GM21529 (cell line): ENCODE results near the gene KMT2C.

Experiments used
- ATAC-seq: cut with Tn5 transposase; IDR thresholded peaks from one replicate; pipeline ENCODE4 v1.9.1; 2021; ENCODE audit not compliant: unreplicated experiment

KMT2C gene

DNA sequence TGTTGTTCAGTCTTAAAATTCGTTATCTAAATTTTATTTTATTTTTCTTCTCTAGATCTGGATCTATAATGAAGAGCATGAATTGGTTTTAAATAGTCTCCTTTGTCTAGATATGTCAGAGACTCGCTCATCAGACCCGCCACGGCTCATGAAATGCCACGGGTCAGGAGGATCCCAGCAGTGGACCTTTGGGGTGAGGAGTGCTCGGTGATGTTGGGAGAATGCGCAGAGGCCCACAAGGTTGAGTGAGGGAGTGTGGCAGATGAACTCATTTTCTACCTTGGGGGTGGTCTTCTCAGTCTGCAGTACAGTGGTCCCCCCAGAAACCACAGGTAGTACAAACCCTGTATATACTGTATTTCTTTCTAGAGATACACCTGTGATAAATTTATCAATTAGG is 315.0 kb downstream of the KMT2C start:
- no peak for ATAC-seq

DNA sequence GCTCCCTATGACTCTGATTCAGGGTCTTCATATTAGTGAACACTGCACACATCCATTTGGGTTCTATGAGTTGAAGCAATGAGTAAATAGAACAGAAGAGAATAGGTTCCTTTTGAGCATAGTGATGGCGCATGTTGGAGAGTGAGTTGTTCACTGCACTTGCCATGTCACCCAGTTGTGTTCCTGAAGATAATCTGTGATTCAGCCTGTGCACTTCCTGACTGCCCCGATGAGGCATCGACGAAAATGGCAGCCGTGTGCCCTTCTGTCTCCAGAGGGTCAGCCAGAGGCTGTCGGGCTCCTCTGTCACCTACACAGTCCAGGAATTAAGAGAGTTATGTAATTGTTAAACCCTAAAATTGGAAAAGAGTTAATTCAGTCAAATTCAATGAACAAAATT is 315.6 kb downstream of the KMT2C start:
- ATAC-seq: no peak

DNA sequence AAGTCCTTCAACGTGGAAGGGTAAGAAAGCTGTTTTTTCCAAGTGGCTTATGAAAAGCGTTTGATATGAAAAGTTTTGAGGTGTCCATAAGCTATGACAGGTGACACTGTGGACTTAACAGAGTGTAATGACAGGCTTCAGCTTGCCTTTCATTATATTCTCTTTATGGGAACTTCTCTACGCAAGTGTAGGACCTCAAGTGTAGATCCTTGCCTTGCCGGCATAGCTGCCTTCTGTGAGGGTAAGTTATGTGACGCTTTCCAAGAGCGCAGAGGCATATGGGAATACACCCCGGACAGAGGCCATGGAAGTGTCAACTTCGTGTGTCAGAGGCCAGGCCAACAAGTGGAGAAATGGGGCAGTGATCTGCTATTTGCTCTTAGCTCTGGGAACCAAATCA is 318.4 kb downstream of the KMT2C start:
- ATAC-seq: no peak

DNA sequence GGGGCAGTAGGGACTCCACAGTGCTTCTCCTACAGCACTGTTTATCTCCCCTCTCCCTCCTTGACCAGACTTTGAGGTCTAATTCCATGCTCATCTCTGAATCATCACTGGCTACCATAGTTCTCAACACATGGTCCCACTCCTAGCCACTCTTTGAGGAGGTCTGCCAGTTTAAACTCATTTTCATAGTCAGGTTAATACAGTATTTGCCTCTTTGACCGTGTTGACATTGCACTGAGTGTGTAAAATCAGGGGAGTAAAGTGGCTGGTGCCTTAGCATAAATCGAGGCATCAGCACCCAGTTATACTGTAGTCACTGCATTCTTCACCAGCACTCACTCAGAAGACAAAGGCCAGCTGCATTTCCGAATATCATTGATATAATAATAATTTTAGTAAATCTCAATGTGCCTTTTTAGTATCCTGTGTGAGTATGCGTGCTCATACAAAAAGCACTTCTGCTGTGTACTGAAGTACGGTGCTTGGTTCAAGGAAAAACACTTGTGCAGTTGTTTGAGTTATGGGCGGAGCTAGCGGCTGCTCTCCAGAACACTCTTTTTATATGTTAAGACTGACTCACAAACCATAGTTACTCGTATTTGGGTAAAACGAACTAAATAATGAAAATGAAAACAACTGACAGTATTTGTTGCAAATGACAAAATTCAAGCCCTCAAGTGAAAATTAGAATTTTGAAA is 320.6 kb downstream of the KMT2C start:
- ATAC-seq: no peak

DNA sequence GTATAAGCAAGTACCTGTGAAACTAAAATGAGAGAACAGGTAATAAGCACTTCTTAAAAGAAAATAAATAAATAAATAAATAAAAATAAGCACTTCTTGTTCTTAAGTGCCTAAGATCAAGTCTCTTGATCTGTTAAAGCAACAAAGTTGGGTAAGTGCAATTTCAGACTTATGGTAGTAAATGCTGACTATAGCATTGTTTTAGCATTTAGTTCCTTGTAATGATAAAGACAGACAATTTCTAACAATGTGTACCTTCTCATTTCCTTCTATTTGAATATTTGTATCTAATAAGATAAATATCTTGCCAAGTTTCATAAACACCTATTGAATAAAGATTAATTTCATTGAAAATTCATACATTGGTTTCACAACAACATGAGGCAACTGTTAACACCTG is 323.0 kb downstream of the KMT2C start:
- no peak for ATAC-seq

DNA sequence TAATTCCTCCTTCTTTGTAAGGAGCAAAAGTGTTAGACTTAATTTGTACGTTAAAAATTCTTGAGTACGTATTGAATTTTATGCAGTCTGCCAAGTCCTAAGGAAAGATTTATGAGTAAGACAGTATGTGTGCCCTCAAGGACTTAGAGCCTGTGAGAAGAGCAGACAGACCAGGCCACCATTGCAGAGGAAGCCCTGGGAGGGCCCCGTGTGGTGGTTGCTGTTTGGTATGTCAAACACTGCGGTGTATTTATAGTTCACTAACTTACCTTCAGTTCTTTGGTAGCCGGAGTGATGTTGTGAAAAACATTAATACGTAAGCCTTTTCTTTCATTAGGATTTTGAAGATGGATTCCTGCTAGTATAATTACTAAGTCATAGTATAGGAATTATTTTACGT is 327.4 kb downstream of the KMT2C start:
- ATAC-seq: no peak

DNA sequence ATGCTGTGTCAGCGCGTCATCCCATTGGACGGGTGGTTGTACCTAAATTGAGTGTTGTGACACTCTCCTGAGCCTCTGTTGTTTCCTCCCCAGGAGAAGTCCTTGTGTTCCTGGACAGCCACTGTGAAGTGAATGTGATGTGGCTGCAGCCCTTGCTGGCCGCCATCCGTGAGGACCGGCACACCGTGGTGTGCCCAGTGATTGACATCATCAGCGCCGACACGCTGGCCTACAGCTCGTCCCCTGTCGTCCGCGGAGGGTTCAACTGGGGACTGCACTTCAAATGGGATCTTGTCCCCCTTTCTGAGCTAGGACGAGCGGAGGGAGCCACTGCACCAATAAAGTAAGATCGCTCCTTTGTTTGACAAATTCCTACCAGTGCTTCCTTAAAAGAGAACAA is 327.9 kb downstream of the KMT2C start:
- ATAC-seq: no peak

DNA sequence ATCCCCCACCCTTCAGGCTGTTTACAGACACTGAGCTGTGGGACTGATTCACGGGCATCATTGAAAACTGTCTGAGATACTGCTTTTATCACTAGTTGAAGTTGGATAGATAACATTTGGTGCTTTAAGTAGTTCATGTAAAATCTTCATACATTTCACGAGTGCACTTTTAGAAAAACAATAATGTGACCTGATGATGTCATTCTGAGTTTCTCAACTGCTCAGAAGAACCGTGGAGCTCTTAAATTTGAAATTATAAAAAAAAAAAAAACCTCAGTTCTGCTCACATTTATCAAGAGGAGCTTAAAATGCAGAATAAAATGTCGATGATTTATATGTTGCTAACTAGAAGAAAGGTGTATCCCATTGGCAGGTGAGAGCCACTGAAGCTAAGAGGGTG is 328.8 kb downstream of the KMT2C start:
- ATAC-seq: no peak

DNA sequence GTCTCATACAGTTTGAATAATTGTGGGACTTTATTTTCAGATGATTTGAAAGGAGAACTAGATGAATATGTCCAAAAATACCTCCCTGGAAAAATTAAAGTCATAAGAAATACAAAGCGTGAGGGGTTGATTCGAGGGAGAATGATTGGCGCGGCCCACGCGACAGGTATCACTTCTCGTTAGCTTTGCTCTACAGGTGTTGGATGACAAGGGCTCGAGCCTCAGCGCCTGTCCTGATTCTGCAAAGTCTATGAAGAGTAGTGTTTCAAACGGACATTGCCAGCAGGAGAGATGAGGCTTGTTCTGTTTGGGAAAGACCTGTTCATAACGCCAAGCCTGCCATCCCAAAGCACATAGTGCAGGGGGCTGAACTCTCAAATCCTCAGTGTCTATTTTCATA is 330.6 kb downstream of the KMT2C start:
- no peak for ATAC-seq

DNA sequence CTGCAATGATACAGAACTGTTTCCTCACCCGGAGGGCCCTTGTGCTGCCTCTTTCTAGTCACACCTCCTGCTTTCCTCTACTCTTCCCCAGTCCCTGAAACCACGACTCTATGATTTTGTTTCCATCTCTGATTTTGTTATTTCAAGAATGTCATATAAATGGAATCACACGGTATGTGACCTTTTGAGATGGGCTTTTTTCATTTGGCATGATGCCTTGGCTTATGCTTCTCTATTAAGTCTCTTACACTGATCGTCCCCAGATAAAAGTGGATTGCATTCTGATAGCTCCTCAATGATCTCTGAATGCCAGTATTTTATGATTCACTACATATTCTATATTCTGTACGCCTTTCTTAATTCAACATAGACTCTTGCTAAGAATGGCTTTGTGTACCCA is 332.1 kb downstream of the KMT2C start:
- no peak for ATAC-seq

DNA sequence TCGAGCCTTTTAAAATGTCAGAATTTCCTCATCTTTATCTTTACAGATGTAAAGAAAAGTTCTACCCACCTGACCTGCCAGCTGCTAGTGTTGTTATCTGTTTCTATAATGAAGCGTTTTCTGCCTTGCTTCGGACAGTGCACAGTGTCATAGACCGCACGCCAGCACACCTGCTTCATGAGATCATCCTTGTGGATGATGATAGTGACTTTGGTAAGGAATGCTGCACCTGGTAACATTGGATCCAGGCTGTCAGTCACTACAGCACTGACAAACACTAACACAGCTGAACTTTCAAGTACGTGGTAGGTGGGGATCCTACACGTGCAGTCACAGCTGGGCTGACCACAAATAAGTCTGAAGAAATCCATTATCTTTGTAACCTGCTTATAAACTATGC is 332.7 kb downstream of the KMT2C start:
- ATAC-seq: no peak

DNA sequence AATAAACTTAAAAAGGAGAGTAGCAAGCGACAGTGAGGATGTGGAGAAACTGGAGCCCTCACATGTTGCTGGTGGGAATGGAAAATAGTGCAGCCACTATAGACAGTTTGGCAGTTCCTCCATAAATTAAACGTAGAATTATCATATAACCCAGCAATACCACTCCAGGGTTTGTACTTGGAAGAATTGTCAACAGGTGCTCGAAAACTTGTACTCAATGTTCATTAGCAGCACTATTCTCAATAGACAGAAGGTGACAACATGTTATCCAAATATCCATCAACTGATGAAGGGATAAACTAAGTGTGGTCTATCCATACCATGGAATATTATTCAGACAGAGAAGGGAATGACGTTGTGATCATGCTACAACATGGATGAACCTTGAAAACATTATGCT is 338.5 kb downstream of the KMT2C start:
- no peak for ATAC-seq

DNA sequence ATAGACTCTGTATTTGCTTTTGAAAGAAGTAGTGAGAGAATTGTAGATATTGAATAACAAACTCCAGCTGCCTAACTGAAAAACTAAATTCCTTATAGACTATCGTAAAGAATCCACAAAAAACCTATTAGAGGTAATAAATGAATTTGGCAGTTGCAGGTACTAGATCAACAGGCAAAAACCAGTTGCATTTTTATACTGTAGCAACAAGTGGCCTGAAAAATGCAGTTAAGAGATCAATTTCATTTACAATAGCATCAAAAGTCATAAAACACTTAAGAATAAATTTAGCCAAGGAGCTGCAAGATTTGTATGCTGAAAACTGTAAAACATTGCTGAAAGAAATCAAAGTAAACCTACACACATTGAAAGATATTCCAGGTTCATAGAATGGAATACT is 340.0 kb downstream of the KMT2C start:
- no peak for ATAC-seq

DNA sequence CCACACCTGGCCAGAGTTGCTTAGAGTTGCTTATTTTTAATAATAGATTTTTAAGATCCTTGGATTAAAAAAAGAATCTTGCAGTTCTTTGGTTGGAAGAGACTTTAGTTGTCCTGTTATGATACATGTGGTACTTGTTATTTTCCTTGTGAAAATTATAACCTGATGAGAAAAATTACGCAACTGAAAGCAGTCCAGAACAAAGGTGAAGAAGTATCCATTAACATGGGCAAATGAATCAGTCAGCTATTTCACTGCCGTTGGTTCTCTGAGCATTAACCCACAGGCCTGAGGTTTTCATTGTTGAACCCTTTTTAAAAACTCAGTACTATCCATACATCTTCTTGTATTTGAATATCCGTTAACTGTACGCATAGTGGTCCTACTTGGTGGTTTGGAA is 342.1 kb downstream of the KMT2C start:
- no peak for ATAC-seq

DNA sequence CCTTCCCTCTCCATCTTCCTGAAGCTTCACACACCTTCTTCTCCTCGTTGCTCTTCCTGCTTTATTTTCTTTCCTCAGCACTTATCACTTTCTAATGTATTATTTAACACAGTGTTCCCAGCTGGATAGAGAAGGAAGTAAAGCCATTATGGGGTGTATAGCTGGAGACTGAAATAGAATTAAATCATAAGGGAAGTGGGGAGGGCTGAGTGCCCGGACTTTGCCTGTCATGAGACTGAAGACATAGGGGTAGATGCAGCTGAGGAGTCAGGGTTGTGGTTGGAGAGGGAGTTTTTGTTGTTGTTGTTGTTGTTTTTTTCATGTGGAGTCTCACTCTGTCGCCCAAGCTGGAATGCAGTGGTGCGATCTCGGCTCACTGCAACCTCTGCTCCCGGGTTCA is 345.1 kb downstream of the KMT2C start:
- no peak for ATAC-seq

DNA sequence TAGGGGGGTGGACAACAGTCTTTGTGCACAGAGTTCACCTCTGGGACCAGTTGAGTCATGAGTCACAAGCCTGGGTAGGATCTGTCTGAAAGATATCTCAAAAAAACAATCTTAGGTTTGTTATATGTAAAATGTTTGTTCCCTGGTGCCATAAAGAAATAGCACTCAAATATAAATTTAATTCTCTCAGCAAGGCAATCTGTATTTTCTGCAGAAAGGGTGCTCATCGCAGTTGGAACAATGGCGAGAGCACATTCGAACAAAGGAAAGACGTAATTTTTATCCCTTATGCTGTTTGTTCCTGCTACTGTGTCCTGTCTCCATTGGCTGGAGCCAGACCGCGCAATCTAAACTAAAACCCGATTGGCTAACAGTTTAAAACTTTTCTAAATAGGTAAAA is 346.6 kb downstream of the KMT2C start:
- no peak for ATAC-seq

DNA sequence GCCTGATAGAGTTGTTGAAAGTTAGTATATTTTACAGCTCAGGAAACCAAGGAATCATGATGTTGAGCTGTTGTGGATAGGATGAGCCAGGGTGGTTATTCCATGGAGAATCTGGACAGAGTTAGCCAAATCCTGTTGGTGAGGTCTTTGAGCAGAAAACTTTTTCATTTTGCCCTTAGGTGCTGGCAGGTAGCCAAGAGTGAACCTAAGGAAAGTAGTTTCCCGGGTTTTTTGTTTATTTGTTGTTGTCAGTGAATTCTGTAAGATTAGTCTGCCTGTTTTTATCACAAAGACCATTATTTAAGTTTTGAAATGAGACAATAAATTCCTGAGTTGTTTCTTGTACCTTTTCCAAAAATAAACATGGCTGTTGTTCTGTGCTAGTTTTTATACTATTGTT is 349.3 kb downstream of the KMT2C start:
- no peak for ATAC-seq

DNA sequence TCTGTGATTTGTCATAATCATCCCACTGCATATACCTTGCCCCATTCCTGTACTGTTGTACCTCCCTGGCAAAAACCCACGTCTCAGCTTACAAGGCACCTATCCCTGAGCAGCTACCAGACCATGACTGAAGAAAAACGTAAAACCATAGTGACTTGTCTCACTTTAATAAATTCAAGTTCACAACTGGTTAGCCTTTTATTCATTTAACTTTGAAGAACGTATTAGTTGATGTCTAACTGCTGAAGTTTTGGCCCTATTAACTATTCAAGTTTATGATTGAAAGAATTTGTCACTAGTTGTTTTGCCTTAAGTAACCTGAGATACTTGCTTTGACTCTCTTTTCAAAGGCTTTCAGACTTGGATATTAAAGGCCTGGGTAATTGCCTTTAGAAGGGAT is 350.7 kb downstream of the KMT2C start:
- ATAC-seq: no peak
